Erythroblast (primary cell): ENCODE data around the gene TBCD.

Experiments used
- GATA1 ChIP-seq: IDR thresholded peaks from 2 replicates; pipeline ENCODE4 v1.6.1; 2011; ENCODE audit warnings: low read depth, mild to moderate bottlenecking, control low read depth, low read length, moderate library complexity
- POLR2A ChIP-seq: IDR thresholded peaks from 2 replicates; pipeline ENCODE4 v1.6.1; 2011; ENCODE audit warnings: mild to moderate bottlenecking, low read length

DNA sequence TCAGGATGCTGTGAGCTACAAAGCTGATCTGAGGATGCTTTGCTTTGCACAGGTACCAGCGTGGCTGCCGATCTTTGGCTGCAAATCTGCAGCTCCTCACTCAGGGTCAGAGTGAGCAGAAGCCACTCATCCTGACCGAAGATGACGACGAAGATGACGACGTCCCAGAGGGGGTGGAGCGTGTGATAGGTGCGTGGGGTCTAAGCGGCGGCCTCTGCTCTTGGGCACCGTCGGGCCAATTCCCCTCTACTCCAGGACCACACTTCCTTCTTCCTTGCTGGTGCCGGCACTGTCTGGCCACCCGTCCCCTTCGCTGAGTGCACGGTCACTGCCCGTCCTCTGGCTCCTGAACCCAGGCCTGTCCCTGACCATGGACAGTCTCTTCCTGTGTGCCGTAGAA is 54.0 kb downstream of the TBCD start:
- TF ChIP-seq POLR2A (no peak), GATA1 (no peak)
